Umbilical cord (tissue), 2 donors: Measurements from ENCODE around the gene RNASE8. TPM values are rescaled to one million over a fixed set of nuclear protein-coding genes. Genes with fewer than 3 reads are reported as not detected.

Source experiments
- DNase-seq: peaks from one replicate; pipeline ENCODE4 v3.0.0-alpha.2; 2015; ENCODE audit warnings: low spot score
- total RNA-seq: library from RNA; depleted of rRNA; stranded (reverse); fragments of >200 nt; gene quantifications from one replicate; pipeline ENCODE4 v1.2.3, GENCODE V29; 2014; ENCODE audit warnings: low replicate concordance; ENCODE audit not compliant: insufficient read depth

Gene RNASE8
- total RNA-seq, 1 donor from 2014 or later, result not detected

- no peak for DNase-seq
Observed at GRCh38 chr14:21053184-21054122, 4.2 kb upstream of the RNASE8 start.

GRCh38 chr14:21054123-21054767 is 3.4 kb upstream of the RNASE8 start:
- no peak for DNase-seq

GRCh38 chr14:21054768-21055145 is 2.9 kb upstream of the RNASE8 start:
- no peak for DNase-seq

GRCh38 chr14:21055432-21056117 is 2.0 kb upstream of the RNASE8 start:
- peak; percentile 65 for DNase-seq

GRCh38 chr14:21056520-21057163 is 980 bp upstream of the RNASE8 start:
- no peak for DNase-seq

- no peak for DNase-seq
Observed at GRCh38 chr14:21058903-21059302, 1.3 kb downstream of the RNASE8 start.

GRCh38 chr14:21059842-21060613 is 2.4 kb downstream of the RNASE8 start:
- no peak for DNase-seq

- no peak for DNase-seq
Observed at GRCh38 chr14:21060614-21061346, 3.2 kb downstream of the RNASE8 start.

- DNase-seq, result no peak
Observed at GRCh38 chr14:21061347-21061668, 3.7 kb downstream of the RNASE8 start.

GRCh38 chr14:21063479-21063878 is 5.9 kb downstream of the RNASE8 start:
- DNase-seq, result peak; percentile 56

- no peak for DNase-seq
Observed at GRCh38 chr14:21066882-21067502, 9.4 kb downstream of the RNASE8 start.

GRCh38 chr14:21068521-21069387 is 11.1 kb downstream of the RNASE8 start:
- DNase-seq, result peak; percentile 78

- peak; percentile 69 for DNase-seq
Observed at GRCh38 chr14:21069388-21070082, 11.9 kb downstream of the RNASE8 start.

GRCh38 chr14:21070083-21070609 is 12.5 kb downstream of the RNASE8 start, which contains the start of gene ARHGEF40:
Gene ARHGEF40 (plus strand): TSS chr14:21070304. CDS start chr14:21070397, 93 bp downstream.
- peak; percentile 75 for DNase-seq

- peak; percentile 74 for DNase-seq
Observed at GRCh38 chr14:21070610-21071224, 13.1 kb downstream of the RNASE8 start.

GRCh38 chr14:21071225-21072030 is 13.8 kb downstream of the RNASE8 start:
- DNase-seq, result peak; percentile 98
